Fibroblast of lung (primary cell): ENCODE measurements around the gene LCE1F.

Experiments used
- CTCF ChIP-seq, 2 donors: IDR thresholded peaks in 1 of 2; conservative IDR thresholded peaks in 1 of 2; 1 replicate in 1 of 2; 2 replicates in 1 of 2; pipeline ENCODE4 v1.5.1; 2011 to 2012; ENCODE audit warnings: low read length in 2 of 2, control low read depth in 1 of 2, inconsistent platforms in 1 of 2, low read depth in 1 of 2, mild to moderate bottlenecking in 1 of 2
- EZH2 ChIP-seq: IDR thresholded peaks from 2 replicates; pipeline ENCODE4 v1.5.1; 2012; ENCODE audit warnings: low read length, control low read depth, mild to moderate bottlenecking; ENCODE audit errors: missing control alignments

- no peak for TF ChIP-seq CTCF (conservative IDR thresholded peaks at IDR 0.05 in 1 of 2, IDR thresholded peaks at IDR 0.05 in 1 of 2; ENCODE audit: low read depth in 1 of 2, low read length in 2 of 2)
- no peak for TF ChIP-seq EZH2
Observed at GRCh38 chr1:152739841-152740240, 35.1 kb upstream of the LCE1F start.
